ENCODE data around the gene FNDC3A.

DNA sequence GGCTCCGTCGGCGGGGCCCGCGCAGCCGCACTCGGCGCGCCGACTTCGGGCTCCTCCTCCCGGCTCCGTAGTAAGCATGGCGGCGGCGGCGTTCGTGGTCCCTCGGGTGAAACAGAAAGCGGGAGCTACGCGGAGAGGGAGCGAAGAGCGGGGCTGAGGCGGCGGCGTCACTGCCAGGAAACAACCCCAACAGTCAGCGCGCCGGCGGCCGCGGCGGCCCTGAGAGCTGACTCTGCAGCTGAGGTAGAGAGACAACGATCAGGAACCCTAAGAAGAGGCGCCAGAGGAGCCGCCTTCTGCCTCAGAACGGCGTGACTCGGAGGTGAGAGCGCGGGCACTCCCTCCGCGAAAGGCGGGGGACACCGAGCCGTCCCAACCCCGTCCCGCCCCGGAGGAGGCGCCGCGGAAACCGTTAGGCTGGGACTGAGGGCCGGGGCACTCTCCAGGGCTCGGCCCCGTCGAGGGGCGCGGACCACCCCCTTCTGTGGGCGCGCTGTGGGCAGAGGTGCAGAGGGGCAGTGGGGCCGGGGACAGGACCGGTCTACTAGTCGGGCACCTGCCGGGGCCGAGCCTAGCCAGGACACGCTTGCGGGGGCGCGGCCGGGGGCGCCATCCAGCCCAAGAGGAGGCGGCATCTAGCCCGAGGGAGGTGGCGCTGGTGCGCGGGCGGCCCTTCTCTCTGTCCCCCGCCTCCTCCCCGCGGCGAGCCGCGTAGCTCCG lies at the start of gene FNDC3A:
- TF ChIP-seq CTCF (IDR thresholded peaks at IDR 0.05) (peak in 1 of 7 experiments; percentile 7), POLR2A (IDR thresholded peaks at IDR 0.05) (peak; percentile 50 to 80 (median 77))
